ENCODE measurements around the gene B9D2. TPM values are rescaled to one million over a fixed set of nuclear protein-coding genes. Genes with fewer than 3 reads are reported as not detected.
A peak's percentile ranks its signal among the peaks of the same experiment; 100 is the strongest.

B9D2 gene
- total and polyA plus RNA-seq, 9 donors = 0.83 to 7.2 (median 4.7) TPM

DNA sequence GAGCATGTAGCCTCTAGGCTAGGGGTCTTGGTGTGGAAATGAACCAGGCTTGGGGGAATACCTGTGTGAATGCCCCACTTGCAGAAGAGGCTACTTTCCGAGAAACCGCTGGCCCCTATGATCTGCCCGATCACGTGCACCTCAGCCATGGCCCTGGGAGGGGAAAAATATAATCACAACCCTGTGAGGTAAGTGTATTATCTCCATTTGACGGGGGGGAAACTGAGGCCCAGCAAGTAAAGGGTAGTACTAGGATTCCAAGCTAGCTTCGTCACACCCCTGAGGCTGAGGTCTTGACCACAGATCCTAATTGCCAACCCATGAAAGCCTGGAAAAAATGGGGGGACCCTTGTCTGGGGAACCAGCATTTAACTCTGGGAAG, 587 bp downstream of the B9D2 start:
- no peak for DNase-seq
- WGBS, 3 donors = 37 to 49% (median 38%) methylated on average over 6 of the region's 6 CpGs
- H3K27ac ChIP-seq = peak overlapping the region; percentile 74 to 99
- H3K36me3 ChIP-seq = no peaks in the 10 kb centered on the region
- no peaks in the 10 kb centered on the region for H3K27me3 ChIP-seq
- TF ChIP-seq EP300 (IDR thresholded peaks at IDR 0.05) (no peak), POLR2A (IDR thresholded peaks at IDR 0.05) (no peak)
- TF ChIP-seq, protein P1, sequence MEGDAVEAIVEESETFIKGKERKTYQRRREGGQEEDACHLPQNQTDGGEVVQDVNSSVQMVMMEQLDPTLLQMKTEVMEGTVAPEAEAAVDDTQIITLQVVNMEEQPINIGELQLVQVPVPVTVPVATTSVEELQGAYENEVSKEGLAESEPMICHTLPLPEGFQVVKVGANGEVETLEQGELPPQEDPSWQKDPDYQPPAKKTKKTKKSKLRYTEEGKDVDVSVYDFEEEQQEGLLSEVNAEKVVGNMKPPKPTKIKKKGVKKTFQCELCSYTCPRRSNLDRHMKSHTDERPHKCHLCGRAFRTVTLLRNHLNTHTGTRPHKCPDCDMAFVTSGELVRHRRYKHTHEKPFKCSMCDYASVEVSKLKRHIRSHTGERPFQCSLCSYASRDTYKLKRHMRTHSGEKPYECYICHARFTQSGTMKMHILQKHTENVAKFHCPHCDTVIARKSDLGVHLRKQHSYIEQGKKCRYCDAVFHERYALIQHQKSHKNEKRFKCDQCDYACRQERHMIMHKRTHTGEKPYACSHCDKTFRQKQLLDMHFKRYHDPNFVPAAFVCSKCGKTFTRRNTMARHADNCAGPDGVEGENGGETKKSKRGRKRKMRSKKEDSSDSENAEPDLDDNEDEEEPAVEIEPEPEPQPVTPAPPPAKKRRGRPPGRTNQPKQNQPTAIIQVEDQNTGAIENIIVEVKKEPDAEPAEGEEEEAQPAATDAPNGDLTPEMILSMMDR (IDR thresholded peaks at IDR 0.05) = no peak
- H3K4me1 ChIP-seq (ENCODE audit: insufficient read depth) = peaks cover 8% of the 10 kb centered on the region
- H3K4me3 ChIP-seq = peak overlapping the region; percentile 79
- intact Hi-C loops (cut with DNase I) = no loop called here
- H3K9me3 ChIP-seq = no peaks in the 10 kb centered on the region

DNA sequence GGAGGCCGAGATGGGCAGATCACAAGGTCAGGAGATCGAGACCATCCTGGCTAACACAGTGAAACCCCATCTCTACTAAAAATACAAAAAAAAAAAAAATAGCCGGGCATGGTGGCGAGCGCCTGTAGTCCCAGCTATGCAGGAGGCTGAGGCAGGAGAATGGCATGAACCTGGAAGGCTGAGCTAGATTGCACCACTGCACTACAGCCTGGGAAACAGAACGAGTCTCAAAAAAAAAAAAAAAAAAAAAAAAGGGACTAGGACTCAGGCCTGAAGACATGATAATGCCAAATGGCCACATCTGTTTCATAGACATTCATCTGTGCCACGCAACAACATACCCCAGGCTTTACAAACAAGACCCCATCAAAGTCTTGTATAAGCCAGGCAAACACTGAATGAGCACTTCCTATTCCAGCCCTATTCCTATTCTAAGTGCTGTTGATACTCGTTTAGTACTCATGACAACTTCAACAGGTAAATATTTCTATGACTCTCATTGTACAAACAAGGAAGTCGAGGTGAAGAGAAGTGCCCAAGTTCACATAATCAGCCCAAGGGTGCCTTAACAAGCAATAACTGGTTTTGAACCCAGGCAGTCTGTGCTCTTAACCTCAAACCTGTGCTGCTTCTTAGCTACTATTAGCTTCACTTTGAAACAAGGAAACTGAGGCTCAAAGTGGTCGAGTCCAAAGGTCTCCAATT, 1.7 kb downstream of the B9D2 start:
- no peak for DNase-seq
- intact Hi-C loops (cut with DNase I) = no loop called here
- H3K9me3 ChIP-seq = no peaks in the 10 kb centered on the region
- no peak overlapping the region for H3K4me3 ChIP-seq
- H3K4me1 ChIP-seq (ENCODE audit: insufficient read depth) = peaks cover 8% of the 10 kb centered on the region
- WGBS, 3 donors = 88 to 89% (median 89%) methylated on average over 10 of the region's 10 CpGs
- H3K27ac ChIP-seq = no peak overlapping the region
- no peaks in the 10 kb centered on the region for H3K36me3 ChIP-seq
- TF ChIP-seq POLR2A (IDR thresholded peaks at IDR 0.05) = no peak
- TF ChIP-seq, protein P1 (IDR thresholded peaks at IDR 0.05) = no peak
- no peak for TF ChIP-seq EP300 (IDR thresholded peaks at IDR 0.05)
- no peaks in the 10 kb centered on the region for H3K27me3 ChIP-seq

GRCh38 chr19:41359741-41360140, 4.2 kb downstream of the B9D2 start:
- no peaks in the 10 kb centered on the region for H3K9me3 ChIP-seq
- intact Hi-C loops (cut with DNase I) = no loop called here
- WGBS, 3 donors = 90 to 97% (median 97%) methylated on average over 1 of the region's 1 CpG
- H3K4me3 ChIP-seq = no peak overlapping the region
- H3K36me3 ChIP-seq = no peaks in the 10 kb centered on the region
- H3K4me1 ChIP-seq (ENCODE audit: insufficient read depth) = peaks cover 7% of the 10 kb centered on the region
- no peak overlapping the region for H3K27ac ChIP-seq
- DNase-seq = no peak
- TF ChIP-seq POLR2A (IDR thresholded peaks at IDR 0.05) = no peak
- no peak for TF ChIP-seq EP300 (IDR thresholded peaks at IDR 0.05)
- TF ChIP-seq, protein P1 (IDR thresholded peaks at IDR 0.05) = no peak
- H3K27me3 ChIP-seq = no peaks in the 10 kb centered on the region

- Histone ChIP-seq H3K9me3 (no peaks in the 10 kb centered on the region), H3K27ac (no peak overlapping the region), H3K4me1 (ENCODE audit: insufficient read depth) (peaks cover 4% of the 10 kb centered on the region), H3K36me3 (no peaks in the 10 kb centered on the region), H3K4me3 (no peak overlapping the region), H3K27me3 (no peaks in the 10 kb centered on the region)
- DNase-seq = no peak
- intact Hi-C loops (cut with DNase I) = no loop called here
- WGBS, 3 donors = 90 to 92% (median 90%) methylated on average over 13 of the region's 13 CpGs
- TF ChIP-seq EP300 (IDR thresholded peaks at IDR 0.05) (no peak), POLR2A (IDR thresholded peaks at IDR 0.05) (no peak)
- TF ChIP-seq, protein P1 (IDR thresholded peaks at IDR 0.05) = no peak
Measured at GRCh38 chr19:41357746-41358145, 6.2 kb downstream of the B9D2 start.

All from ovary (tissue), 9 donors.